Right kidney (tissue), 1 donor: Measurements from ENCODE around the gene VEZT.
"Not testable (repeated sequence)": the region's sequence is repeated elsewhere in the genome, so short reads cannot be mapped to it uniquely, and the experiment has no call there.

Experiments used
- DNase-seq: peaks from one replicate; pipeline ENCODE4 v3.0.0-alpha.2; 2016

Gene VEZT

GRCh38 chr12:95258151-95258550, 40.5 kb downstream of the VEZT start:
- DNase-seq: no peak

DNA sequence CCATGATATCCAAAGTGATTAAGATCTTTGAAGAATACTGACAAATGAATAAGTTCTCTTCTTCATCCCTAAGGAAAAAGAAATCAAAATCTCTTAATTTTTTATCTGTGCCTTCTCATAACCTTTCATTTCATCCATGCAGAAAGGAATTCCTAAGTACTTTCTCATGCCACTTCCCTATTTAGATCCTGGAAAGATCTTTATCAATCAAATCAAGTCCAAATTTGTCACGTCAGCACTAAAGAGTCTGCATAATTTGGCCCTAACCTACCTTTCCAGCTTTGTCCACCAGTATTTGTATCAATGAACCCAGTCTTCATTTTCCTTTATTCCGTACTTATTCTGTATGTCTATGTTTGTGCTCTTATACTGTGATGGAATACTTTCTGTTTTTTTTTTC, 41.2 kb downstream of the VEZT start:
- no peak for DNase-seq

- no peak for DNase-seq
Observed at GRCh38 chr12:95259368-95259767, 41.8 kb downstream of the VEZT start.

DNA sequence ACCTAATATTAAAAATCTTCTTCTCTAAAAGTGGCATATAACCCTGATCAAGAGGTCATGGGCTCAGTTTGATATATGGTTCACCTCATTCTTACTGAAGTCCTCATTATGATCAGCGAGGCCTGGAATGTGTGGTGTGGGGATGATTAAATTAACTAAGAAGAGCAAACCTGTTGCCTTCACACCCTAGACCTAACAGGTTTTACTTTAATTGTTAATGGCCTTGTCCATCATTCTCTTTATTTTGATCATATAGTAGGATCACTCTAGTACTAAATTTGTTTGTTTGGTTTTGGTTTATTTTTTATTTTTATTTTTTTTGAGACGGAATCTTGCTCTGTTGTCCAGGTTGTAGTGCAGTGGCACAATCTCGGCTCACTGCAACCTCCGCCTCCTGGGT, 43.5 kb downstream of the VEZT start:
- DNase-seq: no peak

GRCh38 chr12:95262808-95263207, 45.2 kb downstream of the VEZT start:
- no peak for DNase-seq

GRCh38 chr12:95265765-95266164, 48.2 kb downstream of the VEZT start:
- no peak for DNase-seq

GRCh38 chr12:95266254-95266653, 48.6 kb downstream of the VEZT start:
- no peak for DNase-seq

- no peak for DNase-seq
Observed at GRCh38 chr12:95269892-95270291, 52.3 kb downstream of the VEZT start.

- DNase-seq: no peak
Observed at GRCh38 chr12:95271465-95271864, 53.9 kb downstream of the VEZT start.

DNA sequence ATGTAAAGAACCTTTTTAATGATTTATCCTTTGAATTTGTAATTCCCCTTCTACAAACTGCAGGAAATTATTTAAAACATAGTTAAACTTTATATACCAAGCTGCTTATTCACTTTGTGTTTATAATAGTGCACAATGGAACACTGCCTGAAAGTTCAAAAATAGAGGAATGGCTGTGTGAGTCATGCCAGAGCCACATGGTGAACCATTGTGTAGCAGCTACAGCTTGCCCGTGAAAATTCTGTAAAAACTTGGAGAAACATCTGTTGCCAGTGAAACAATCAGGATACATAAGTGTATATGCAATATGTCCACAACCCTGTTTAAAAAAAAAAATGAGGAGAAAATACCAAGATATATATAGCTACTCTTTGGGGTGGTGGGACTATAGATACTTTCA, 59.5 kb downstream of the VEZT start:
- no peak for DNase-seq

- no peak for DNase-seq
Observed at GRCh38 chr12:95279856-95280255, 62.2 kb downstream of the VEZT start.

DNA sequence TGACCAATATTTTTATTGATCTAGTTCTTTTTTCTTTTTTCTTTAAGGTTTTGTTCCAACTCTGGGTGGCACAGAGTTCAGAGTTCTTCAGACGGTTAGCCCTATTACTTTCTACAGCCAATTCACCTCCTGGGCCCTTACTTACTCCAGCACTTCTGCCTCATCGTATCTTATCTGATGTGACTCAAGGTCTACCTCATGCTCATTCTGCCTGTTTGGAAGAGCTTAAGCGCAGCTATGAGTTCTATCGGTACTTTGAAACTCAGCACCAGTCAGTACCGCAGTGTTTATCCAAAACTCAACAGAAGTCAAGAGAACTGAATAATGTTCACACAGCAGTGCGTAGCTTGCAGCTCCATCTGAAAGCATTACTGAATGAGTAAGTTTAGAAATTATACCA, 64.7 kb downstream of the VEZT start:
- no peak for DNase-seq

- no peak for DNase-seq
Observed at GRCh38 chr12:95283371-95283770, 65.8 kb downstream of the VEZT start.

DNA sequence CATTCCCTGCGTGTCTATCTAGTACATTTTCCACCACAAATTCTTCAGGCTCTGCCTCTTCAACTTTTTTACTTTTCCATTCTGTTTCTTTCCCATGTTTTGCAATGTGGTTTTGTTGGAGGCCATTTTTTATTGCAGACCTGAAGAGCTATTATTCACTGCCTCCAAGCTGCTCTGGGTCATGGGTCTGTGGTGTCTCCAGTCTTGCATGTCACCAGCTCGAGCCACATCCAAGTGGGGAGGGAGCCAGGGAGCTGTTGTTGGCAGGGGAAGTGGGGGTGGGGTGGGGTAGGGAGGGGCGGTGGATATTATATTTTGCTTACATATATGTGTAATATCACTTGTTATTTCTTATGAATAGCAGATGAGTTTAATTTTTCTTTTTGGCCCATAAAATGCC, 69.1 kb downstream of the VEZT start:
- no peak for DNase-seq

GRCh38 chr12:95291501-95291900, 73.9 kb downstream of the VEZT start:
- DNase-seq: no peak

GRCh38 chr12:95298916-95299315, 81.3 kb downstream of the VEZT start:
- no peak for DNase-seq

DNA sequence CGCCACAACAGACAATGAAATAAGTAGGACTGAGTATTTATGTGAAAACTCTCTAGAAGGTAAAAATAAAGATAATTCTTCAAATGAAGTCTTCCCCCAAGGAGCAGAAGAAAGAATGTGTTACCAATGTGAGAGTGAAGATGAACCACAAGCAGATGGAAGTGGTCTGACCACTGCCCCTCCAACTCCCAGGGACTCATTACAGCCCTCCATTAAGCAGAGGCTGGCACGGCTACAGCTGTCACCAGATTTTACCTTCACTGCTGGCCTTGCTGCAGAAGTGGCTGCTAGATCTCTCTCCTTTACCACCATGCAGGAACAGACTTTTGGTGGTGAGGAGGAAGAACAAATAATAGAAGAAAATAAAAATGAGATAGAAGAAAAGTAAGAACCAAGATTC, 82.7 kb downstream of the VEZT start:
- DNase-seq: no peak

GRCh38 chr12:95303476-95303875, 85.9 kb downstream of the VEZT start:
- no peak for DNase-seq

DNA sequence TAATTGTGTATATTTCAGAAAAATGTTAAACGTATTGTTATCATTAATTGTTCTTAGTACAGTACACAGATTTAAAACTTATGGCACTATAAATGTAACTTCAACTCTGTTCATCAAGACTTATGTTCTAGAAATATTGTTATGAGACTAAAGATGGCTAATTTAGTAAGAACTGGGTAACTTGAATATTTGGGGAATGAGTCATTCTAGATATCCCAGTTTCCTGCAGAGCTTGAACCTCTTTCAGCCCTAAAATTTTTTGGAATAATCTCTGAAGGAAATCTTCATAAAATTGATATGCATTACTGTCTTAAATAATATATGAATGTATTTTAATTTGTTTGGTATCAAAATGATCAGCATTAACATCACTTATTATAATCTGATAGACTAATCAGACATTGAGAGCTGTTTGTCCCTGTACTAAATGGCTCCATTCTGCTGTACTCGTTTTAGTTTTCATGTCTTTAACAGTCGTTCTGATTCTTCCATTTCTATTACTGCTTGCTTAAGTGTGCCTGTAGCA, 87.1 kb downstream of the VEZT start:
- DNase-seq: no peak

GRCh38 chr12:95312656-95313055, 95.0 kb downstream of the VEZT start:
- DNase-seq: no peak

DNA sequence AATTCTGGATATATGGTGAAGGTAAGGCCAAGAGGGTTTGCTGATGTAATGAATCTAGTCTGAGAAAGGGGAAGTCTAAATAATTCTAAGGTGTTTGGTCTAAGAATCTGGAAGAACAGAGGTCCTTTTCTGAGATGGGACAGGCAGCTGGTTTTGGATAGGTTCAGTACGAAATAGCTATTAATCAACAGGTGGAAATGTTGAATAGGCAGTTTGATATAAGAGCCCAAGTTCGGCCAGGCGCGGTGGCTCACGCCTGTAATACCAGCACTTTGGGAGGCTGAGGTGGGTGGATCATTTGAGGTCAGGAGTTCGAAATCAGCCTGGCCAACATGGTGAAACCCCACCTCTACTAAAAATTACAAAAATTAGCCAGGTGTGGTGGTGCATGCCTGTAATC, 97.1 kb downstream of the VEZT start:
- not testable (repeated sequence) for DNase-seq

- no peak for DNase-seq
Observed at GRCh38 chr12:95316798-95317197, 99.2 kb downstream of the VEZT start.

DNA sequence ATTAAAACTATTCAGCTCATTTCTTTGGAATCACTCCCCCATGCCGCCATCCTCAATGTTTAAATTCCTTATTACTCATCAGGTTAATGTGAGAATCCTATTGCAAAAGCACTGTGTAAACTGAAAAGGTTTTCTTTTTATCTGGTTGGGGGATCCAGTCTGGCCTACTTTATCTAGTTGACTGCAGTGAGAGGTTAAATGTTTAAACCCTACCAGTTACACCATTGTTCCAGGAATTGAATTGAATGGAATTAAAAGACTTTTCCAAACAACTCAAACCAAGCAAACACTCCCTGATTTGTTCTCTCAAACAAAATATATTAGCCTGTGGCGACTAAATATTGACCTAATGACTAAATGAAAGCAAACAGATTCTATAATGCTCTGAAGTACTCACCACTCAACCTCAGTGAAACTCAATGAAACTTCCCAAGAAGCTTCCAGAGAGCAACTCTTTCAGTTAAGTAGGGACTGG, 100.5 kb downstream of the VEZT start:
- DNase-seq: no peak

DNA sequence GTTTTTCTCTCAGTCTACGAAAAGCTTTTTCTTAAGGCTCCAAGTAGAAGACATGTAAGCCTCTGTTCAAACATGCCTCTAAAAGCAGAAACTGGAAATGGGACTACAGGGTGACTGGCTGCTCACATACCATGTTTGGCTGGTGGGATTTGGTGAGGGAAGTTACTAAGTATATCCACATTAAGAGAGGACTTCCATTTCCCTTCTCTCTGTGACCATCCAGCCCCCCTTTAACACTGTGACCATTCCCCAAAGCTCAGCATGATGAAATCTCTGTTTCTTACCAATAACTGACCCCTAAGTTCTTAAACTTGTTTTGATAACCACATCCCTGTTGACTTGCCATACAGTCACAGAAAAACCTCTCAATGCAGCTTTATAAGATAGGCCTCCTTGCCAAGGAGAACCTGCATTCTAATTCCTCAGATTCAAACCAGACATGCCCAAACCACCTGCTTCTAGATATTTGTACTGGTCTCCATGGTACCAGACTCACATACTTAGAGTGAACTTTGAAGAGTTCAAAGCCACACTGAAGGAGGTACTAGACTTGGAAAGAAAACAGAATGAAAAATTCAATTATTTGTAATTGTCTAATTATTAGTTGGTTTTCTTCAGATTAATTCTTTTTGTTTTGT, 102.2 kb downstream of the VEZT start:
- no peak for DNase-seq
